ENCODE data around the gene SCN9A. TPM values are rescaled to one million over a fixed set of nuclear protein-coding genes. Genes with fewer than 3 reads are reported as not detected.
A peak's percentile ranks its signal among the peaks of the same experiment; 100 is the strongest.

The SCN9A gene
- total and polyA plus RNA-seq, 2 of the 4 experiments (the other 2 are of a cell fraction) = 40.1 to 135 TPM

- no peak for TF ChIP-seq RCOR1 (IDR thresholded peaks at IDR 0.05; ENCODE audit: insufficient replicate concordance, low read length)
- TF ChIP-seq ELK1 (IDR thresholded peaks at IDR 0.05; ENCODE audit: borderline replicate concordance, low read depth, low read length) = no peak
- TF ChIP-seq USF2 (IDR thresholded peaks at IDR 0.05; ENCODE audit: low read depth, low read length) = no peak
- TF ChIP-seq MXI1 (IDR thresholded peaks at IDR 0.05; ENCODE audit: borderline replicate concordance, low read depth, low read length) = no peak
- TF ChIP-seq NFE2L2 (IDR thresholded peaks at IDR 0.05; ENCODE audit: low read depth, low read length) = no peak
- TF ChIP-seq RAD21 (IDR thresholded peaks at IDR 0.05; ENCODE audit: low read length) = no peak
- TF ChIP-seq CTCF (conservative IDR thresholded peaks at IDR 0.05; ENCODE audit: low read depth, low read length) = no peak
- TF ChIP-seq RFX5 (IDR thresholded peaks at IDR 0.05; ENCODE audit: low read depth, low read length) = no peak
- TF ChIP-seq BHLHE40 (IDR thresholded peaks at IDR 0.05; ENCODE audit: low read depth, low read length) = no peak
- no peak for TF ChIP-seq SMC3 (IDR thresholded peaks at IDR 0.05; ENCODE audit: low read depth, low read length)
- no peak for TF ChIP-seq CEBPB (IDR thresholded peaks at IDR 0.05; ENCODE audit: low read depth, low read length)
- TF ChIP-seq FOS (IDR thresholded peaks at IDR 0.05; ENCODE audit: low read depth, low read length) = no peak
- no peak for TF ChIP-seq POLR2A (IDR thresholded peaks at IDR 0.05; ENCODE audit: low read depth, low read length)
- Histone ChIP-seq H2BK20ac (ENCODE audit: low read depth, low read length) (no peak overlapping the region), H3K27me3 (ENCODE audit: control insufficient read depth, insufficient read depth, low read length) (no peaks in the 10 kb centered on the region), H2AFZ (replicated peaks; ENCODE audit: low read length, poor library complexity) (no peak overlapping the region), H4K91ac (ENCODE audit: insufficient read depth, low read depth, low read length) (no peak overlapping the region), H3K4me1 (ENCODE audit: control insufficient read depth, insufficient read depth, low read length) (no peaks in the 10 kb centered on the region), H2AK5ac (ENCODE audit: low read depth, low read length) (no peak overlapping the region), H3K4me2 (ENCODE audit: low read depth, low read length) (peak overlapping the region; percentile 17; the same call in 1 of the 2 replicates), H3K14ac (replicated peaks; ENCODE audit: low read depth, low read length) (no peak overlapping the region), H2BK120ac (ENCODE audit: low read depth, low read length) (no peak overlapping the region), H3K56ac (ENCODE audit: extremely low read depth, insufficient read depth, low read length) (no peak overlapping the region), H3K4ac (ENCODE audit: low read depth, low read length) (no peak overlapping the region), H4K20me1 (ENCODE audit: insufficient read depth, low read length) (no peaks in the 10 kb centered on the region), H2BK5ac (ENCODE audit: low read depth, low read length, poor library complexity, severe bottlenecking) (peak overlapping the region; percentile 76), H3K36me3 (ENCODE audit: control insufficient read depth, insufficient read depth, low read length) (0 out of 2 replicates have a peak, but pooled peaks cover 1% of the 10 kb centered on the region), H3K23ac (ENCODE audit: low read depth, low read length) (no peak overlapping the region), H2AK9ac (replicated peaks; ENCODE audit: low read depth, low read length, poor library complexity) (no peak overlapping the region), H3K79me1 (ENCODE audit: low read depth in 1 of 2, low read length in 2 of 2) (peaks cover 0 to 3% of the 10 kb centered on the region in 2 experiments; a peak in 2 of 4 replicates), H3K9ac (ENCODE audit: low read depth, low read length) (no peak overlapping the region), H3K9me1 (ENCODE audit: insufficient read depth, low read length) (no peaks in the 10 kb centered on the region), H3K18ac (ENCODE audit: low read depth, low read length) (no peak overlapping the region), H2BK15ac (ENCODE audit: low read depth, low read length) (no peak overlapping the region), H3K27ac (ENCODE audit: insufficient read depth, low read length) (no peak overlapping the region), H4K5ac (ENCODE audit: low read depth, low read length) (no peak overlapping the region), H3K9me3 (ENCODE audit: control insufficient read depth, insufficient read depth, low read length) (no peaks in the 10 kb centered on the region), H4K8ac (ENCODE audit: low read depth in 2 of 2, low read length in 2 of 2) (no peak overlapping the region), H3K4me3 (ENCODE audit: insufficient read depth, low read depth, low read length) (no peak overlapping the region)
- DNase-seq = peak; percentile 41
- no CpG with 5 or more reads among the region's 1 CpG for WGBS, 2 experiments (ENCODE audit: extremely low coverage in 2 of 2, insufficient read length in 1 of 2)
- dilution Hi-C loops (cut with HindIII; ENCODE audit: low sequenced_read_pairs, unreplicated experiment) (no loop called here), in situ Hi-C loops (cut with MboI; ENCODE audit: low sequenced_read_pairs) (no loop called here), intact Hi-C loops (cut with micrococcal nuclease) (loop anchor here (5.0 kb wide), 1 partner anchor 78 kb away; no protein-coding TSS in a partner anchor)
- ChIA-PET CTCF (interaction anchor here (0.8 kb wide), 1 partner anchor 53 kb away, joined by 3 read pairs; no protein-coding TSS in a partner anchor), POLR2A (ENCODE audit: unreplicated experiment) (no interaction called here)
- no TSS peak for BruUV-seq (replicated peaks)
- ATAC-seq (ENCODE audit: low read depth) = peak; percentile 57
Measured at GRCh38 chr2:166293984-166294383, 81.8 kb downstream of the SCN9A start.
